Thyroid gland (tissue), 4 donors: ENCODE data around the gene TMEM212. TPM values are rescaled to one million over a fixed set of nuclear protein-coding genes. Genes with fewer than 3 reads are reported as not detected.

ENCODE experiments used
- DNase-seq, 2 donors: peaks; one replicate each; pipeline ENCODE4 v3.0.0-alpha.2; 2019
- H3K27ac ChIP-seq, 3 donors: fragments of 200-600 bp; sonication (generic); 1 replicate in 2 of 3; 2 replicates in 1 of 3; pipeline ENCODE4 v1.5.1; 2016 to 2019; ENCODE audit warnings: mild to moderate bottlenecking in 1 of 3, moderate library complexity in 1 of 3
- H3K27me3 ChIP-seq: fragments of 200-600 bp; sonication (generic); one replicate; pipeline ENCODE4 v1.5.1; 2019
- H3K36me3 ChIP-seq, 2 donors: fragments of 200-600 bp; sonication (generic); one replicate each; pipeline ENCODE4 v1.5.1; 2016 to 2019
- H3K4me1 ChIP-seq, 2 donors: fragments of 200-600 bp; sonication (generic); one replicate each; pipeline ENCODE4 v1.5.1; 2017 to 2019
- H3K4me3 ChIP-seq, 3 donors: fragments of 200-600 bp; sonication (generic); replicated peaks in 1 of 3; 1 replicate in 2 of 3; 2 replicates in 1 of 3; pipeline ENCODE4 v1.5.1; 2016; ENCODE audit warnings: mild to moderate bottlenecking in 1 of 3
- H3K9me3 ChIP-seq: fragments of 200-600 bp; sonication (generic); one replicate; pipeline ENCODE4 v1.5.1; 2017
- CTCF ChIP-seq, 6 experiments: fragments of 200-600 bp in 3 of 6; fragments of 450-650 bp in 3 of 6; sonication (generic) in 3 of 6; IDR thresholded peaks; one replicate each; pipeline ENCODE4 v1.5.1; 2016 to 2019; ENCODE audit warnings: antibody characterized with exemption in 6 of 6, mild to moderate bottlenecking in 2 of 6, inconsistent platforms in 1 of 6, moderate library complexity in 1 of 6
- POLR2A ChIP-seq, 2 donors: fragments of 450-650 bp; IDR thresholded peaks; one replicate each; pipeline ENCODE4 v1.6.1; 2017; ENCODE audit warnings: antibody characterized with exemption in 2 of 2, mild to moderate bottlenecking in 2 of 2, moderate library complexity in 1 of 2
- WGBS, 2 donors: methylation state at CpG; one replicate each; pipeline ENCODE4 v1.1.5; 2017; 5-methylcytosine and 5-hydroxymethylcytosine counted together
- intact Hi-C: fragments of 100-400 bp; cut with DNase I; formaldehyde crosslinking; loops from one replicate; pipeline ENCODE4 v1.15.1; 2023
- total RNA-seq, 4 donors: library from RNA; depleted of rRNA; stranded (reverse); fragments of >200 nt; gene quantifications; one replicate each; pipeline ENCODE4 v1.2.3, GENCODE V29; 2016

TMEM212 gene
- total RNA-seq, 4 donors from 2014 or later, result not detected

- no peaks in the 10 kb centered on the region for H3K36me3 ChIP-seq
- 42 to 50% methylated on average over 3 of the region's 3 CpGs for WGBS, 2 donors
- peak overlapping the region; percentile 58 to 72 (median 72) for H3K27ac ChIP-seq
- no peaks in the 10 kb centered on the region for H3K27me3 ChIP-seq
- DNase-seq, result no peak
- H3K4me1 ChIP-seq, result peaks cover 22 to 50% of the 10 kb centered on the region in 2 donors
- no peaks in the 10 kb centered on the region for H3K9me3 ChIP-seq
- TF ChIP-seq POLR2A (IDR thresholded peaks at IDR 0.05) (no peak), CTCF (IDR thresholded peaks at IDR 0.05) (no peak)
- H3K4me3 ChIP-seq, result no peak overlapping the region
- intact Hi-C loops, result no loop called here
These were observed 37.5 kb upstream of the TMEM212 start for GRCh38 chr3:171805687-171806086.

GRCh38 chr3:171806200-171807128 lies 36.7 kb upstream of the TMEM212 start:
- no peaks in the 10 kb centered on the region for H3K9me3 ChIP-seq
- H3K36me3 ChIP-seq, result no peaks in the 10 kb centered on the region
- H3K27me3 ChIP-seq, result no peaks in the 10 kb centered on the region
- H3K4me3 ChIP-seq, result no peak overlapping the region
- 70 to 73% methylated on average over 5 of the region's 5 CpGs for WGBS, 2 donors
- H3K27ac ChIP-seq, result peak overlapping the region; percentile 58 to 72 (median 72)
- intact Hi-C loops, result no loop called here
- H3K4me1 ChIP-seq, result peaks cover 22 to 47% of the 10 kb centered on the region in 2 donors
- TF ChIP-seq CTCF (IDR thresholded peaks at IDR 0.05), result no peak
- no peak for TF ChIP-seq POLR2A (IDR thresholded peaks at IDR 0.05)
- no peak for DNase-seq

GRCh38 chr3:171807129-171807675 lies 35.9 kb upstream of the TMEM212 start:
- DNase-seq, result no peak
- intact Hi-C loops, result no loop called here
- Histone ChIP-seq H3K9me3 (no peaks in the 10 kb centered on the region), H3K27me3 (no peaks in the 10 kb centered on the region), H3K4me3 (no peak overlapping the region), H3K27ac (peak overlapping the region in 1 of 3 donors; percentile 72), H3K36me3 (no peaks in the 10 kb centered on the region), H3K4me1 (peaks cover 22 to 40% of the 10 kb centered on the region in 2 donors)
- TF ChIP-seq POLR2A (IDR thresholded peaks at IDR 0.05), result no peak
- no peak for TF ChIP-seq CTCF (IDR thresholded peaks at IDR 0.05)
- WGBS, 2 donors, result 95 to 97% methylated on average over 7 of the region's 7 CpGs

- Histone ChIP-seq H3K36me3 (no peaks in the 10 kb centered on the region), H3K27me3 (no peaks in the 10 kb centered on the region), H3K4me1 (peaks cover 22 to 35% of the 10 kb centered on the region in 2 donors), H3K27ac (no peak overlapping the region), H3K9me3 (no peaks in the 10 kb centered on the region), H3K4me3 (no peak overlapping the region)
- no peak for DNase-seq
- TF ChIP-seq CTCF (IDR thresholded peaks at IDR 0.05), result no peak
- no peak for TF ChIP-seq POLR2A (IDR thresholded peaks at IDR 0.05)
- intact Hi-C loops, result no loop called here
- WGBS, 2 donors, result 97 to 98% methylated on average over 6 of the region's 6 CpGs
These were observed 35.3 kb upstream of the TMEM212 start for GRCh38 chr3:171807806-171808205.

GRCh38 chr3:171809611-171809860 lies 33.6 kb upstream of the TMEM212 start:
- WGBS, 2 donors, result 6 to 9% methylated on average over 10 to 11 of the region's 11 CpGs
- Histone ChIP-seq H3K27ac (peak overlapping the region; percentile 85 to 94 (median 92)), H3K36me3 (no peaks in the 10 kb centered on the region), H3K27me3 (no peaks in the 10 kb centered on the region), H3K4me1 (peaks cover 18 to 30% of the 10 kb centered on the region in 2 donors), H3K4me3 (peak overlapping the region; percentile 34 to 67 (median 46)), H3K9me3 (no peaks in the 10 kb centered on the region)
- TF ChIP-seq POLR2A (IDR thresholded peaks at IDR 0.05) (no peak), CTCF (IDR thresholded peaks at IDR 0.05) (no peak)
- intact Hi-C loops, result no loop called here
- DNase-seq, result no peak
